HG02763 (cell line): Measurements from ENCODE around the gene CXCL1.

Source experiments
- ATAC-seq: cut with Tn5 transposase; IDR thresholded peaks from one replicate; pipeline ENCODE4 v1.9.1; 2021; ENCODE audit warnings: mild to moderate bottlenecking, moderate library complexity; ENCODE audit not compliant: unreplicated experiment

The CXCL1 gene

GRCh38 chr4:73869130-73870055 is at the start of gene CXCL1:
Gene CXCL1 (plus strand): TSS chr4:73869393. CDS start chr4:73869471, 78 bp downstream.
- no peak for ATAC-seq

- no peak for ATAC-seq
These were observed 47.9 kb upstream of the CXCL1 start for GRCh38 chr4:73821325-73821724.

GRCh38 chr4:73822389-73822788 is 46.8 kb upstream of the CXCL1 start:
- no peak for ATAC-seq

GRCh38 chr4:73822812-73823504 is 46.2 kb upstream of the CXCL1 start:
- ATAC-seq = no peak

- no peak for ATAC-seq
These were observed 45.4 kb upstream of the CXCL1 start for GRCh38 chr4:73823760-73824159.

- ATAC-seq = no peak
These were observed 40.2 kb upstream of the CXCL1 start for GRCh38 chr4:73828956-73829355.

- ATAC-seq = no peak
These were observed 37.6 kb upstream of the CXCL1 start for GRCh38 chr4:73831569-73831968.

- no peak for ATAC-seq
These were observed 36.4 kb upstream of the CXCL1 start for GRCh38 chr4:73832651-73833237.

GRCh38 chr4:73836373-73837279 is 32.6 kb upstream of the CXCL1 start, which contains the start of gene CXCL6:
Gene CXCL6 (plus strand): TSS chr4:73836678. CDS start chr4:73836751, 73 bp downstream.
- no peak for ATAC-seq

GRCh38 chr4:73839071-73839470 is 30.1 kb upstream of the CXCL1 start:
- ATAC-seq = no peak

- no peak for ATAC-seq
These were observed 29.5 kb upstream of the CXCL1 start for GRCh38 chr4:73839715-73840114.

GRCh38 chr4:73841243-73841925 is 27.8 kb upstream of the CXCL1 start:
- ATAC-seq = no peak

GRCh38 chr4:73842696-73843095 is 26.5 kb upstream of the CXCL1 start:
- ATAC-seq = no peak

- no peak for ATAC-seq
These were observed 25.8 kb upstream of the CXCL1 start for GRCh38 chr4:73843369-73843768.

GRCh38 chr4:73844345-73844744 is 24.8 kb upstream of the CXCL1 start:
- no peak for ATAC-seq

GRCh38 chr4:73844806-73845205 is 24.4 kb upstream of the CXCL1 start:
- ATAC-seq = no peak

- no peak for ATAC-seq
These were observed 21.5 kb upstream of the CXCL1 start for GRCh38 chr4:73847526-73848182.

GRCh38 chr4:73848183-73848777 is 20.9 kb upstream of the CXCL1 start:
- no peak for ATAC-seq
